A549 (cell line): Measurements from ENCODE around the gene LIG3. TPM values are rescaled to one million over a fixed set of nuclear protein-coding genes. Genes with fewer than 3 reads are reported as not detected.

Experiments used
- ATAC-seq, 2 experiments: fragments of 200-7000 bp in 1 of 2; fragments of >200 bp in 1 of 2; cut with Nextera tagmentation in 1 of 2; cut with Tn5 transposase in 1 of 2; 3 replicates each; pipeline versions ENCODE4 v1.8.0 to v1.9.1; 2018 to 2020; ENCODE audit warnings: mild to moderate bottlenecking in 1 of 2, moderate library complexity in 1 of 2
- CTCF ChIA-PET: fragments of 300-600 bp; sonication (Branson Sonifier 250); formaldehyde crosslinking; extraction: SDS; loops from one replicate; lab custom pipeline; 2021; ENCODE audit warnings: antibody characterized with exemption, inconsistent platforms; lab: Yijun Ruan, JAX
- POLR2A ChIA-PET: fragments of 350-600 bp; formaldehyde crosslinking; extraction: SDS; loops from one replicate; lab custom pipeline; 2021; ENCODE audit warnings: antibody characterized with exemption, inconsistent platforms; lab: Yijun Ruan, JAX
- DNase-seq, 2 experiments: peaks; one replicate each; pipeline versions ENCODE4 v3.0.0 to v3.0.0-alpha.2; 2011 to 2016; ENCODE audit warnings: low read depth in 1 of 2, low spot score in 1 of 2
- FAIRE-seq: peaks from 2 replicates; lab custom pipeline; 2011; peaks lifted over from hg19 to GRCh38; lab: Jason Lieb, UNC
- H3K27ac ChIP-seq, 2 experiments: fragments of >200 bp; sonication (Bioruptor Twin); formaldehyde crosslinking; 3 replicates each; pipeline ENCODE4 v1.5.1; 2016 to 2017
- H3K4me1 ChIP-seq: fragments of >200 bp; sonication (Bioruptor Twin); formaldehyde crosslinking; 3 replicates; pipeline ENCODE4 v1.6.1; 2016
- H3K4me2 ChIP-seq: fragments of >200 bp; sonication (Bioruptor Twin); formaldehyde crosslinking; 3 replicates; pipeline ENCODE4 v1.6.1; 2016
- H3K4me3 ChIP-seq: fragments of >200 bp; sonication (Bioruptor Twin); formaldehyde crosslinking; 3 replicates; pipeline ENCODE4 v1.5.1; 2016
- H3K9me3 ChIP-seq: fragments of >200 bp; sonication (Bioruptor Twin); formaldehyde crosslinking; 3 replicates; pipeline ENCODE4 v1.6.1; 2016
- BCL3 ChIP-seq: fragments of >200 bp; sonication (Bioruptor Twin); formaldehyde crosslinking; IDR thresholded peaks from 3 replicates; pipeline ENCODE4 v1.6.1; 2016
- CEBPB ChIP-seq, 2 experiments: fragments of >200 bp in 1 of 2; sonication (Bioruptor Twin) in 1 of 2; formaldehyde crosslinking in 1 of 2; IDR thresholded peaks; 2 replicates each; pipeline ENCODE4 v1.6.1; 2012 to 2016
- CTCF ChIP-seq: fragments of >200 bp; sonication (Bioruptor Twin); formaldehyde crosslinking; IDR thresholded peaks from 3 replicates; pipeline ENCODE4 v1.5.1; 2016
- EHMT2 ChIP-seq: fragments of 200-600 bp; sonication (generic); IDR thresholded peaks from 2 replicates; pipeline ENCODE4 v1.6.1; 2016; ENCODE audit warnings: antibody characterized with exemption, low read depth, mild to moderate bottlenecking, moderate library complexity
- FOSL2 ChIP-seq, 2 experiments: fragments of 450-650 bp in 1 of 2; fragments of >200 bp in 1 of 2; sonication (Bioruptor Twin) in 1 of 2; formaldehyde crosslinking; IDR thresholded peaks; 2 replicates each; pipeline versions ENCODE4 v1.5.0 to v1.6.1; 2016 to 2020; ENCODE audit warnings: mild to moderate bottlenecking in 1 of 2, moderate library complexity in 1 of 2
- FOXS1 ChIP-seq: fragments of 250-450 bp; sonication (Bioruptor Pico); IDR thresholded peaks from 2 replicates; pipeline ENCODE4 v1.5.0; 2020; ENCODE audit warnings: mild to moderate bottlenecking, moderate library complexity
- GATA3 ChIP-seq: IDR thresholded peaks from 2 replicates; pipeline ENCODE4 v1.6.1; 2012; ENCODE audit warnings: borderline replicate concordance
- HDAC2 ChIP-seq: fragments of 200-600 bp; sonication (generic); IDR thresholded peaks from 2 replicates; pipeline ENCODE4 v1.6.1; 2016
- HMGXB4 ChIP-seq: fragments of 250-450 bp; sonication (Bioruptor Pico); IDR thresholded peaks from 2 replicates; pipeline ENCODE4 v1.5.0; 2021; ENCODE audit warnings: mild to moderate bottlenecking, moderate library complexity, borderline replicate concordance
- HOXB5 ChIP-seq: fragments of 250-450 bp; sonication (Bioruptor Pico); IDR thresholded peaks from 2 replicates; pipeline ENCODE4 v1.5.0; 2020; ENCODE audit warnings: mild to moderate bottlenecking, moderate library complexity
- JUN ChIP-seq, 2 experiments: fragments of >200 bp; sonication (Bioruptor Twin); formaldehyde crosslinking; IDR thresholded peaks; 2 replicates in 1 of 2; 3 replicates in 1 of 2; pipeline ENCODE4 v1.6.1; 2016 to 2017
- KDM5A ChIP-seq: fragments of 200-600 bp; sonication (generic); IDR thresholded peaks from 2 replicates; pipeline ENCODE4 v1.6.1; 2016; ENCODE audit warnings: antibody characterized with exemption, mild to moderate bottlenecking
- MAFK ChIP-seq: fragments of 450-650 bp; IDR thresholded peaks from 2 replicates; pipeline ENCODE4 v1.6.1; 2014; ENCODE audit not compliant: partially characterized antibody
- MAX ChIP-seq: IDR thresholded peaks from 2 replicates; pipeline ENCODE4 v1.6.1; 2012
- MAZ ChIP-seq: fragments of 150-350 bp; IDR thresholded peaks from 2 replicates; pipeline ENCODE4 v1.6.1; 2014; ENCODE audit warnings: antibody characterized with exemption, low read depth, low read length, borderline replicate concordance
- NFE2L2 ChIP-seq: fragments of 150-350 bp; conservative IDR thresholded peaks from 2 replicates; pipeline ENCODE4 v1.6.1; 2014; ENCODE audit warnings: low read length
- NPAS2 ChIP-seq: fragments of 250-450 bp; sonication (Bioruptor Pico); IDR thresholded peaks from 2 replicates; pipeline ENCODE4 v1.8.0; 2022; ENCODE audit warnings: mild to moderate bottlenecking, moderate library complexity, borderline replicate concordance
- NR3C1 ChIP-seq: fragments of >200 bp; sonication (Bioruptor Twin); formaldehyde crosslinking; IDR thresholded peaks from 3 replicates; pipeline ENCODE4 v1.6.1; 2017
- PBX3 ChIP-seq: IDR thresholded peaks from 2 replicates; pipeline ENCODE4 v1.6.1; 2012
- POLR2A ChIP-seq: IDR thresholded peaks from 2 replicates; pipeline ENCODE4 v1.6.1; 2012; ENCODE audit warnings: mild to moderate bottlenecking, low read length
- RARB ChIP-seq: fragments of 250-450 bp; sonication (Bioruptor Pico); IDR thresholded peaks from 2 replicates; pipeline ENCODE4 v1.8.0; 2021; ENCODE audit warnings: mild to moderate bottlenecking, moderate library complexity
- RCOR1 ChIP-seq: fragments of 150-350 bp; IDR thresholded peaks from 2 replicates; pipeline ENCODE4 v1.6.1; 2014; ENCODE audit warnings: antibody characterized with exemption, low read length, low read depth
- REST ChIP-seq: fragments of 200-600 bp; sonication (generic); IDR thresholded peaks from 2 replicates; pipeline ENCODE4 v1.6.1; 2016; ENCODE audit warnings: antibody characterized with exemption, mild to moderate bottlenecking, moderate library complexity
- SMC3 ChIP-seq: fragments of >200 bp; sonication (Bioruptor Twin); formaldehyde crosslinking; IDR thresholded peaks from 3 replicates; pipeline ENCODE4 v1.6.1; 2018; ENCODE audit warnings: inconsistent platforms
- SREBF2 ChIP-seq: fragments of 450-650 bp; IDR thresholded peaks from 2 replicates; pipeline ENCODE4 v1.6.1; 2014; ENCODE audit warnings: mild to moderate bottlenecking, moderate library complexity
- ZSCAN20 ChIP-seq: fragments of 250-450 bp; sonication (Bioruptor Pico); IDR thresholded peaks from 2 replicates; pipeline ENCODE4 v1.8.0; 2022; ENCODE audit warnings: mild to moderate bottlenecking, moderate library complexity
- WGBS: methylation state at CpG from one replicate; pipeline ENCODE4 v1.1.6; 2017; ENCODE audit errors: missing lambda C conversion rate; 5-methylcytosine and 5-hydroxymethylcytosine counted together
- polyA plus RNA-seq, 4 experiments: library from polyadenylated mRNA; depleted of rRNA in 3 of 4; stranded (reverse); fragments of >200 nt; fragmentation: RNase III in 1 of 4; extraction: RNeasy Plus Mini Kit Qiagen cat#74134 plus additional on column Dnase treatment in 1 of 4; gene quantifications; 2 replicates in 3 of 4; 3 replicates in 1 of 4; pipeline ENCODE4 v1.2.3, GENCODE V29; 2011 to 2017

Gene LIG3
- polyA plus RNA-seq, 2 of the 4 experiments (the other 2 are of a cell fraction): 36.3 to 56.8 TPM

GRCh38 chr17:35030780-35031179 lies 50.5 kb downstream of the LIG3 start:
- ATAC-seq (no peak), FAIRE-seq (no peak), DNase-seq (no peak)
- no peak overlapping the region for H3K4me2 ChIP-seq
- 100% methylated on average over 1 of the region's 1 CpG for WGBS
- no peak for TF ChIP-seq HDAC2
- no peak overlapping the region for H3K27ac ChIP-seq
- ChIA-PET POLR2A (no interaction called here), CTCF (no interaction called here)
- H3K4me3 ChIP-seq: no peak overlapping the region
- peaks cover 16% of the 10 kb centered on the region for H3K4me1 ChIP-seq
- H3K9me3 ChIP-seq: no peaks in the 10 kb centered on the region

- no peak for TF ChIP-seq FOSL2 (IDR thresholded peaks at IDR 0.05)
- TF ChIP-seq FOSL2 (CRISPR knock-in tag; IDR thresholded peaks at IDR 0.05): no peak
- TF ChIP-seq RCOR1: no peak
- TF ChIP-seq PBX3: no peak
- TF ChIP-seq POLR2A: no peak
- no peak for TF ChIP-seq HMGXB4 (CRISPR knock-in tag)
- no peak for TF ChIP-seq SREBF2
- no peak for TF ChIP-seq RARB
- TF ChIP-seq NPAS2: no peak
- no peak for TF ChIP-seq NR3C1
- no peak for TF ChIP-seq JUN (IDR thresholded peaks at IDR 0.05)
- TF ChIP-seq NFE2L2: no peak
- TF ChIP-seq GATA3: no peak
- no peak for TF ChIP-seq ZSCAN20 (CRISPR knock-in tag)
- TF ChIP-seq KDM5A: no peak
- TF ChIP-seq SMC3: no peak
- WGBS: 69% methylated on average over 3 of the region's 3 CpGs
- FAIRE-seq: no peak
- no peak; a peak in 1 of 6 replicates for ATAC-seq
- Histone ChIP-seq H3K4me3 (no peak overlapping the region), H3K4me2 (no peak overlapping the region), H3K9me3 (no peaks in the 10 kb centered on the region), H3K4me1 (peaks cover 6% of the 10 kb centered on the region; the same call in 2 of the 3 replicates), H3K27ac (no peak overlapping the region)
- ChIA-PET CTCF (interaction anchor here (1.2 to 1.8 kb wide), 5 partner anchors 10 to 496 kb away, joined by 3 to 7 read pairs (median 3); no protein-coding TSS in a partner anchor), POLR2A (no interaction called here)
- DNase-seq: no peak
Observed at GRCh38 chr17:35038453-35038852, 58.1 kb downstream of the LIG3 start.

- FAIRE-seq: no peak
- 95% methylated on average over 7 of the region's 7 CpGs for whole genome bisulfite sequencing
- CTCF ChIA-PET: interaction anchor here (0.9 to 1.7 kb wide), 4 partner anchors 13 to 48 kb away, joined by 3 to 11 read pairs (median 4); no protein-coding TSS in a partner anchor
- no peak for TF ChIP-seq SMC3
- no peak for TF ChIP-seq CTCF
- no peak for TF ChIP-seq NPAS2
- no peak for TF ChIP-seq REST
- TF ChIP-seq BCL3: no peak
- no peak for TF ChIP-seq HOXB5 (CRISPR knock-in tag)
- TF ChIP-seq EHMT2: no peak
- TF ChIP-seq MAZ: no peak
- TF ChIP-seq CEBPB (IDR thresholded peaks at IDR 0.05): no peak
- no peak for TF ChIP-seq KDM5A
- no peak for TF ChIP-seq MAX
- no peak for TF ChIP-seq GATA3
- TF ChIP-seq MAFK: no peak
- no peak for TF ChIP-seq RCOR1
- TF ChIP-seq FOXS1 (CRISPR knock-in tag): no peak
Observed at GRCh38 chr17:35041390-35041789, 61.1 kb downstream of the LIG3 start.

More at GRCh38 chr17:35041390-35041789, 61.1 kb downstream of the LIG3 start:
- Histone ChIP-seq H3K4me2 (no peak overlapping the region), H3K4me1 (peaks cover 23% of the 10 kb centered on the region), H3K27ac (no peak overlapping the region), H3K9me3 (no peaks in the 10 kb centered on the region), H3K4me3 (no peak overlapping the region)
- ATAC-seq: no peak
- DNase-seq: no peak
- POLR2A ChIA-PET: interaction anchor here (1.0 to 1.2 kb wide), 2 partner anchors 18 to 48 kb away, joined by 3 read pairs; no protein-coding TSS in a partner anchor
